Kidney (tissue), 14 donors: ENCODE data around the gene CCT8L2. TPM values are rescaled to one million over a fixed set of nuclear protein-coding genes. Genes with fewer than 3 reads are reported as not detected.
"Not testable (repeated sequence)": the region's sequence is repeated elsewhere in the genome, so short reads cannot be mapped to it uniquely, and the experiment has no call there.

ENCODE experiments used
- DNase-seq, 5 donors: peaks; one replicate each; pipeline ENCODE4 v3.0.0-alpha.2; 2013 to 2020
- FAIRE-seq: peaks from 2 replicates; lab custom pipeline; 2012; peaks lifted over from hg19 to GRCh38; lab: Jason Lieb, UNC
- H3K27ac ChIP-seq, 2 donors: one replicate each; pipeline ENCODE4 v1.7.0; 2013; ENCODE audit warnings: low read depth in 2 of 2, low read length in 2 of 2, inconsistent platforms in 1 of 2
- H3K27me3 ChIP-seq: one replicate; pipeline ENCODE4 v1.7.1; 2013; ENCODE audit warnings: low read length, inconsistent platforms; ENCODE audit not compliant: control insufficient read depth, insufficient read depth
- H3K36me3 ChIP-seq, 3 donors: one replicate each; pipeline versions ENCODE4 v1.7.0 to v1.7.1; 2013; ENCODE audit warnings: low read length in 3 of 3, control low read depth in 1 of 3, inconsistent platforms in 1 of 3; ENCODE audit not compliant: insufficient read depth in 3 of 3, control insufficient read depth in 2 of 3
- H3K4me1 ChIP-seq, 3 donors: one replicate each; pipeline versions ENCODE4 v1.7.0 to v1.7.1; 2013; ENCODE audit warnings: low read length in 3 of 3, inconsistent platforms in 1 of 3, low read depth in 1 of 3; ENCODE audit not compliant: control insufficient read depth in 2 of 3, insufficient read depth in 2 of 3
- H3K4me3 ChIP-seq, 3 donors: one replicate each; pipeline versions ENCODE4 v1.7.0 to v1.8.1; 2013; ENCODE audit warnings: low read length in 3 of 3, control low read depth in 1 of 3, inconsistent platforms in 1 of 3
- H3K9ac ChIP-seq, 3 donors: one replicate each; pipeline versions ENCODE4 v1.7.0 to v1.7.1; 2013; ENCODE audit warnings: low read length in 3 of 3, control low read depth in 1 of 3, inconsistent platforms in 1 of 3
- H3K9me3 ChIP-seq, 3 donors: one replicate each; pipeline versions ENCODE4 v1.7.0 to v1.7.1; 2013; ENCODE audit warnings: low read length in 3 of 3, control low read depth in 1 of 3, inconsistent platforms in 1 of 3; ENCODE audit not compliant: control insufficient read depth in 2 of 3, insufficient read depth in 1 of 3
- intact Hi-C: fragments of 100-400 bp; cut with DNase I; formaldehyde crosslinking; loops from one replicate; pipeline ENCODE4 v1.11.1; 2022
- polyA plus RNA-seq: library from polyadenylated mRNA; stranded (reverse); fragments of 350-450 nt; fragmentation: Illumina TruSeq; extraction: RNeasy Lipid Tissue Mini Kit (QIAGEN cat#74804); gene quantifications from one replicate; pipeline ENCODE4 v1.2.3, GENCODE V29; 2014; ENCODE audit warnings: low read depth, low replicate concordance; ENCODE audit not compliant: insufficient read depth
- total RNA-seq: library from RNA; stranded (reverse); fragmentation: NEBNext Ultra II Directional; extraction: Animal tissue kit (Norgen Biotek cat#: 25700); gene quantifications from one replicate; pipeline ENCODE4 v1.2.1, GENCODE V29; 2021
- TF ChIP-seq, protein P1 (sequence below): IDR thresholded peaks from 3 replicates; pipeline ENCODE4 v1.5.1; 2012; ENCODE audit warnings: mild to moderate bottlenecking, moderate library complexity, borderline replicate concordance; ENCODE audit not compliant: insufficient read depth; ENCODE audit errors: extremely low read depth
- donor health status: control.
- donor health status: control.
- donor health status: control.
- donor health status: control.
- donor health status: control.
- donor health status: DM: yes; HTN: yes; CAD: no.
- donor health status: Normal renal cell carcinoma (clear cell type).

The CCT8L2 gene
- total and polyA plus RNA-seq, 2 donors from 2014 or later, result not detected

DNA sequence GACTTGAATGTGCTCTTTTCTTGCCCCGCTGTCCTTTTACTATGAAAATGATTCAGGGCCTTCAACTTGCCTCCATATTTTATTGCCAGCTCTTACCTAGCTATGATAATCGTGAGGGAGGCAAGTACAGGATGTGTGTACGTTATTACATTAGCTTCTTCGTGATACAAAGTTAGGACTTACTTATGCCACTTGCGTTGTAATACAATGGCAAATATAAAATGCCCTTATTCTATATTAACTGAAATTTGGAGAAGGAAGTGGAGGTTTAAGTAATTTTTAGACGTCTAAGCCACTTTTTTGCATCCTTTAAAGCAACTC lies 10.8 kb upstream of the CCT8L2 start:
- FAIRE-seq, result no peak

DNA sequence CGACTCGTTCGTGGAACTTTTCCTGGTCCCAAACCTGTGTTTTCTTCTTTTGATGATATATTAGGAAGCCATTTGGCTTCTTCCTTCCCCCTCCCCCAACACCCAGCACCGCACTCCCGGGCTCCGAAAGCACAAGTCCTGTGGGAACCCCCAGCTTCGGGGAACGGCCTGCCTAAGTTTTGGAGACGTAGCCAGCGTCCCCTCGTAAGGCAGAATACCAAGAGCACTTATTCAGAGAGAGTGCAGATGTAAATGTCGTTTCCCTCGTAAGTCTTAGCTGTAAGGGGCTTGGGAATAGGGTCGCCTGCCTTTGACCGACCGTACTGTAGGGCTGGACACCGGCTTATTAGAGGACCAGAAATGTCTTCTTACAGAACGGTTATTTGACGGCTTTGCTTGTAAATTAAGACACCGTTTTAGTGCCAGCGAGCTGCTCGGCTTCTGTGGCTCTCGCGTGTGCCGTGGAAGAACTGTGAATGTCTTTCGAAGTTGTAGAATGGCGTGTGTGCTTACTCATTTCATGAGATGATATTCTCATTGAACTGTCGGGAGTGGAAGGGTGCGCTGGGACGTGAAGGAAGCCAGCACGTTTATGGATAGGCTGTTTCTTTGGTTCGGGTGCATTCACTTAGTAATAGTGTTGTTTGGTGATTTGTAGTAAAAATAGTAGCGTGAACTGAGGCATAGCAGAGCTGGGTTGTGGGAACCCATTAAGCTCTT lies 10.3 kb upstream of the CCT8L2 start:
- H3K36me3 ChIP-seq, H3K4me1 ChIP-seq, intact Hi-C loops, H3K27ac ChIP-seq, H3K9ac ChIP-seq, H3K9me3 ChIP-seq, FAIRE-seq: not testable (repeated sequence)
- Histone ChIP-seq H3K27me3 (peaks cover 19% of the 10 kb centered on the region), H3K4me3 (peak overlapping the region in 2 of 3 donors; percentile 16 to 56)
- DNase-seq, result peak in 2 of 5 donors; percentile 10 to 11

More for the DNA sequence above, 10.8 kb upstream of the CCT8L2 start:
- Histone ChIP-seq H3K9me3 (no peaks in the 10 kb centered on the region), H3K36me3 (no peaks in the 10 kb centered on the region), H3K9ac (no peak overlapping the region), H3K4me1 (no peaks in the 10 kb centered on the region), H3K27ac (no peak overlapping the region), H3K4me3 (peak overlapping the region in 1 of 3 donors; percentile 56), H3K27me3 (peaks cover 19% of the 10 kb centered on the region)
- intact Hi-C loops, result no loop called here
- TF ChIP-seq, protein P1, sequence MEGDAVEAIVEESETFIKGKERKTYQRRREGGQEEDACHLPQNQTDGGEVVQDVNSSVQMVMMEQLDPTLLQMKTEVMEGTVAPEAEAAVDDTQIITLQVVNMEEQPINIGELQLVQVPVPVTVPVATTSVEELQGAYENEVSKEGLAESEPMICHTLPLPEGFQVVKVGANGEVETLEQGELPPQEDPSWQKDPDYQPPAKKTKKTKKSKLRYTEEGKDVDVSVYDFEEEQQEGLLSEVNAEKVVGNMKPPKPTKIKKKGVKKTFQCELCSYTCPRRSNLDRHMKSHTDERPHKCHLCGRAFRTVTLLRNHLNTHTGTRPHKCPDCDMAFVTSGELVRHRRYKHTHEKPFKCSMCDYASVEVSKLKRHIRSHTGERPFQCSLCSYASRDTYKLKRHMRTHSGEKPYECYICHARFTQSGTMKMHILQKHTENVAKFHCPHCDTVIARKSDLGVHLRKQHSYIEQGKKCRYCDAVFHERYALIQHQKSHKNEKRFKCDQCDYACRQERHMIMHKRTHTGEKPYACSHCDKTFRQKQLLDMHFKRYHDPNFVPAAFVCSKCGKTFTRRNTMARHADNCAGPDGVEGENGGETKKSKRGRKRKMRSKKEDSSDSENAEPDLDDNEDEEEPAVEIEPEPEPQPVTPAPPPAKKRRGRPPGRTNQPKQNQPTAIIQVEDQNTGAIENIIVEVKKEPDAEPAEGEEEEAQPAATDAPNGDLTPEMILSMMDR, result no peak
- no peak for DNase-seq

DNA sequence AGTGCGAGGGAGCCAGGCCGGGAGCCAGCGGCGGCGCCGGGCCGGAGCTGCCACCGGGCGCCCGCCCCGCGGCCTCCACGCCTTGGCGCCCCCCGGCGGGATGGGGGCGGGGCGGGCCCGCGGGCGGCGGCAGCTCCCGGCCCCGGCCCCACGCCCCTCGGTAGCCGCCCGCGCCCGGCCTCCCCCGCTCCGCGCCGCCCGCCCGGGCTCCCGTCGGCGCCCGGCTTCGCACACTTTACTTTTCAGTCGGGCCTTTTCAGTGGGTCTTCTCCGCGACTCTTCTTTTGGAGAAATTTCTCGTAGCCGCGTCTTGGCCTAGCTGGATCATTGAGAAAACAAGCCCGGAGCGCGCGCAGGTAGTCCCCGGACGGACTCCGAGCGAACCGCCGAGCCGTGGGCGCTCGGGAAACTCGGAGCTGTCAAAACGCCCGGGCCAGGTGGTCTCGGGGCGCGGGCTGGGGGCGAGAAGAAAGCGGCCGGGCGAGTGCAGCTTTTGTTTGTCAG lies 9.7 kb upstream of the CCT8L2 start:
- peaks cover 19% of the 10 kb centered on the region for H3K27me3 ChIP-seq
- intact Hi-C loops, H3K9ac ChIP-seq, H3K4me1 ChIP-seq, H3K9me3 ChIP-seq, FAIRE-seq, H3K4me3 ChIP-seq, H3K27ac ChIP-seq, H3K36me3 ChIP-seq: not testable (repeated sequence)
- DNase-seq, result peak in 1 of 5 donors; percentile 8

DNA sequence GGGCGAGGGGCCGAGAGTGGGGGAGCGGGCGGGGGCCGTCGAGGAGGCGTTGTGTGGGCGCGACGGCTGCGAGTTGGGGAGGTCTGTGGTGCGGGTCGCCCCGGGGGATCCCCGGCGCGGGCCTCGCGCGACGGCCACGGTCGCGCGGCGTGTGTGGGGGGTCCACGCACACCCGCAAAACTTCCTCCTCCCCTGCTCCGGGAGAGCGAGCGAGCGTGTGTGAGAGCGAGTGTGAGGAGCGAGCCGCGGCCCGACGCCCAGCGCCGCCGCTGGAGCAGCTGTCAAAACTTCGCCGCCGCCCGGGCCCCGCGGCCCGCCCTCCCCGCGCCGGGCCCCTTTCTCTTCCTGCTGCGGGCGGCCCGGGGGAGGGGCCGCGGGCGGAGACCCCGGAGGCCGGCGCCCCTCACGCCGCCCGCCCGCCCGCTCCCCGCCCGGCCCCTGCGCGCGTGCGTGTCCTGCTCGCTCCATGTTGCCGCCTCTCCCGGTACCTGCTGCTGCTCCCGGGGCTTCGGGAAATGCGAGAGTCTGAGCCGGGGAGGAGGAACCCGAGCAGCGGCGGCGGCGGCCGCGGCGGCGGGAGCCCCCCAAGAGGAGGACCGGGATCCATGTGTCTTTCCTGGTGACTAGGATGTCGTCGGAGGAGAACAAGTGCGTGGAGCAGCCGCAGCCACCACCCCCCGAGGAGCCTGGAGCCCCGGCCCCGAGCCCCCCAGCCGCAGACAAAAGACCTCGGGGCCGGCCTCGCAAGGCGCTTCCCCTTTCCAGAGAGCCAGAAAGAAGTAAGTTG lies 9.0 kb upstream of the CCT8L2 start:
- Histone ChIP-seq H3K36me3 (no peaks in the 10 kb centered on the region), H3K4me1 (no peaks in the 10 kb centered on the region), H3K9ac (no peak overlapping the region), H3K9me3 (no peaks in the 10 kb centered on the region), H3K27me3 (peaks cover 19% of the 10 kb centered on the region), H3K27ac (peak overlapping the region in 1 of 2 donors; percentile 72), H3K4me3 (no peak overlapping the region)
- FAIRE-seq, result no peak
- DNase-seq, result peak in 3 of 5 donors; percentile 29 to 67 (median 55)
- TF ChIP-seq, protein P1, result no peak
- intact Hi-C loops, result no loop called here

DNA sequence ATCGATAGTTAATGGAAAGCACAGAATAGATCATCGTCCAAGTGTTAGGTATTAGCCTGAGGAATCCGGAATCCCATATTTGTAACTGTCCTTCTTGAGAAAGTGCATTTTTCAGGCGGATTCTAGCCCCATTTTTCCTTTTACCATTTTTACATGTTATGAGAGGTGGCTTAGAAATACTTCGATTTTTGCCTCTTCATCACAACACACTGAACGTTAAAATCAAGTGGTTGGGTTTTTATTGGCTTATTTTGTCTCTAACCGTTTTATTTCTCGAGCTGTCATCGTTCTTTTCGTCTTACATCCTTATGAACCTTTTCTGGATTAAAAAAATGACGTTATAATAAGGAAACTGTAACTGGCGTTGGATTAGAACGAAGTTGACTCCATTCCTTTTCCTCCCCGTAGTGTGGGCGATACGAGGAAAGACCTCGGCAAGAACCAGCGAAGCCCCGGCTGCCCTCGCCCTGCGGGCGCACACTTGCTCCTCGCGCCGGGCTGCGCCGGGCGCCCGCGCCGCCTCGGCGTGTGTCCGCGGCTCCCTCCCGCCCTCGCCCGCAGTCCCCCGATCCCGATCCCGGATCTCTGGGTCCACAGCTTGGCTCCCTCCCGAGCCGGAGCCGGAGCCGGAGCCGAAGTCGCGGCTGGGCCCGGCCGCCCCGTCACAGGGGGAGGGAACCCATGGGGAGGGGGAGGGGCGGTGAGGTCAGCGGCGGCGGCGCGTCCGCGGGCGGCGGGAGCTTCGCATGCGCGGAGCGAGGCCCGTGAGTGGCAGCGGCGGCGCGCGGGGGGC lies 8.2 kb upstream of the CCT8L2 start:
- intact Hi-C loops, H3K9ac ChIP-seq, H3K36me3 ChIP-seq, FAIRE-seq, H3K27ac ChIP-seq, H3K4me1 ChIP-seq, H3K9me3 ChIP-seq: not testable (repeated sequence)
- peak; percentile 62 to 91 (median 74) for DNase-seq
- peaks cover 19% of the 10 kb centered on the region for H3K27me3 ChIP-seq
- peak overlapping the region in 1 of 3 donors; percentile 38 for H3K4me3 ChIP-seq

DNA sequence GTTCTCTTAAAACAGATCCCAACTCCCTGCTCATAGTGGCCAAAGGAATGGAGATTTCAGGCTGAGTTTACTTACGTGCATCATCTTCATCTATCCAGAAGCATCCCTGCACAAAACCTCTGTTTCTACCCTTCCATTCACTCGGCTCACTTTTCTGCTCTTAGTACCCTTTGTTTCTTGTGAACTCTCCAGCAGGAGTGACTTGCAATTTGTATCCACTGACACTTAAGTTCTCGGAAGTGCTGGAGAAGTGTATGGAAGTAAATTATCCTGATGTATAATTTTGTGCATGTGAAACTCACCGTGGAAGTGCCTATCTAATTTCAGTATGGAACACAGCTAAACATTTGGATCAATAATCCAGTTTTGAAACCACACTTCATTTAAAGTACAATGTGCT lies 7.0 kb upstream of the CCT8L2 start:
- H3K4me3 ChIP-seq, DNase-seq, FAIRE-seq, H3K9ac ChIP-seq, intact Hi-C loops, H3K9me3 ChIP-seq, H3K27ac ChIP-seq, H3K4me1 ChIP-seq, H3K36me3 ChIP-seq: not testable (repeated sequence)
- H3K27me3 ChIP-seq, result peaks cover 18% of the 10 kb centered on the region
